ENCODE measurements around the gene MRFAP1.
"Not testable (repeated sequence)": the region's sequence is repeated elsewhere in the genome, so short reads cannot be mapped to it uniquely, and the experiment has no call there.

MRFAP1 gene

GRCh38 chr4:6612961-6613675 is 27.4 kb upstream of the MRFAP1 start:
- no peak for DNase-seq

- DNase-seq: no peak
Measured at GRCh38 chr4:6613676-6614651, 26.5 kb upstream of the MRFAP1 start.

- no peak for DNase-seq
Measured at GRCh38 chr4:6614701-6615230, 25.7 kb upstream of the MRFAP1 start.

- DNase-seq: no peak
Measured at GRCh38 chr4:6616087-6616995, 24.1 kb upstream of the MRFAP1 start.

DNA sequence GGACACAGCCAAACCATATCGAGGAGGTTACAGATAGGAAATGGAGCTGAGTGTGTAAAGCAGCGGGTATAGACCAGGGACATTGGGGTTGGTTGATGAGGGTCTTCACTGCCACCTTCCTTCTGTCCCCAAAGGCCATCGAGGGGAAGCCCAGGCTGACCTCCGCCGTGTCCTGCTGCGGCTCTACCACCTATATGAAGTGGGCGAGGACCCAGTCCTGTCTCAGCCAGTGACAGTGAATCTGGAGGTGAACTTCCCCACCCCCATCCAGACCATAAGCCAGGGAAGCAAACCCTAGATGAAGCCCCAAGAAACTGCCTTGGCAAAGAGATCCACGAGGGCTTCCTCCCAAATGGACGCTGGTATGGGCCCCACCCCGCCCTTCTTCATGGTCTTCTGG is 23.2 kb upstream of the MRFAP1 start:
- no peak for DNase-seq

DNA sequence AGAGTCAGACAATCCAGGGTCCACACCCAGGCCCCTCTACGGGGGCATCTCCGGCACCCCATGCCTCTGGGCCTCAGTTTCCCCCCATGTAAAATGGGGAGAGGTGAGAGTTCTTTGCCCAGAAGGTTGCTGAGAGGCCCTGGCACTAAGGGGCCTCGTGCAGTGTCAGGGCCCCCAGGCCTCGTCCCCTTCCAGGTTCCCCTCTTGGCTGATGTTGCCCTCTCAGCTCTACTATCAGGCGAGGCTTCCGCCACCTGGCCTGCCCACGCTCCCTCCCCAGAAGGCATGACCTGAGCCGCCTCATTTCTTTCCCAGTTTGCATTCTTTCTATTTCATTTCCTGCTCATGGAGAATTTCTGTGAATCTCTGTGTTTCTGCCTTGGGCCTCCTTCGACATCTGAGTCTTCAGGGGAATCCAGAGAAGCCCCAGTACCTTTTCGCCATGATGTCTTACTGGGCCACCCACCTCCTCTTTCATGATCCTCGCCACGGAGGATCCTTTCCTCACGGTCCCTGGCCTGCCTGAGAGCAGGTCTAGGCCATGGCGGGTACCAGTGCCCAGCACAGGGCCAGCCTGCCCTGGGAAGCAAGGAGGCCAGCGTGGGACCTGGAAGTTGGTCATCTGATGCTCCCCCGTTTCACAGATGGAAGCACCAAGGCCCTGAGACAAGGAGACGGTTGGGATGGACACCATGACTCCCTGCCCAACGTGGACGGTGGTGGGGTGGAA is 21.9 kb upstream of the MRFAP1 start:
- DNase-seq: no peak

DNA sequence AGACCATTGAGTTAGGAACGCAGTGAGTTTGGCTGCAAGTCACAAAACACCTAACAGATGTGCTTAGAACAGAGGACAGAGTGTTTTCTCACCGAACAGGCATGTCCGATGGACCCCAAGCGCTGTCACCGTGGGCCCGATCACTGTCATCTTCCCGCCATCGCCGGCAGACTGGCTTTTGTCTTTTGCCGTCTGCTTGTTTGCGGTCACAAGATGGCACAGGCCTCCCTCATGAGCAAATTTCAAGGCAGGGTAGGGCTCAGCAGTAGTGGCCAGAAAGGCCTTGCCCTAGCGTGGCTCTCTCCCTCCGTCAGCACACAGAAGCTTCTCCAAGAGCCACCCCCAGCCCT is 21.4 kb upstream of the MRFAP1 start:
- no peak for DNase-seq

- DNase-seq: no peak
Measured at GRCh38 chr4:6619466-6620255, 20.8 kb upstream of the MRFAP1 start.

GRCh38 chr4:6620296-6620695 is 20.2 kb upstream of the MRFAP1 start:
- no peak for DNase-seq

DNA sequence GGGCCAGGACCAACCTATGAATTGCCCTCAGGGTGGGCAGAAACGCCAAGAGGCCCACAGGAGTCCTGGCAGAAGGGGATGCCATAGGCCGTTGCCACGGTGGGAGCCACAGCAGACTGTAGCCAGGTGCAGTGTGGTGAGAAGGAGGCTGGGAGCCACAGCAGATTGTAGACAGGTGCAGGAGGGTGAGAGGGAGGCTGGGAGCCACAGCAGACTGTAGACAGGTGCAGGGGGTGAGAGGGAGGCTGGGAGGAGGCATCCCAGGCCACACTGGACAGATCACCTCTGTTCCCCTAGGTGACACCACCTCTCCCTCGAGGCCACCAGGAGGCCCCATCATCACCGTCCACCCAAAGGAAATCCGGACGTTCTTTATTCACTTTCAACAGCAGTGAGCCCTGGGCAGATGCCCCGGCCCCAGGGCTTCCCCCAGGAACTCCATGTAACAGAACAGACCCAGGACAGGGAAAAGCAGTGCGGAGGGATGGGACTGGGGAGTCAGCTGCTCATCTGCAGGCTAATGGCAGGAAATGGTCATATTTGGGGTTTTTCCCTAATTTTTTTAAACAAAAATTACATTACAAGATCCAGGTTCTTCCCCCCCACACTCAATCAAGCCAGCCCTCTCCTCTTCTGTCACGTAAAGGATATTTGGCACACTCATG is 19.5 kb upstream of the MRFAP1 start:
- DNase-seq: no peak

DNA sequence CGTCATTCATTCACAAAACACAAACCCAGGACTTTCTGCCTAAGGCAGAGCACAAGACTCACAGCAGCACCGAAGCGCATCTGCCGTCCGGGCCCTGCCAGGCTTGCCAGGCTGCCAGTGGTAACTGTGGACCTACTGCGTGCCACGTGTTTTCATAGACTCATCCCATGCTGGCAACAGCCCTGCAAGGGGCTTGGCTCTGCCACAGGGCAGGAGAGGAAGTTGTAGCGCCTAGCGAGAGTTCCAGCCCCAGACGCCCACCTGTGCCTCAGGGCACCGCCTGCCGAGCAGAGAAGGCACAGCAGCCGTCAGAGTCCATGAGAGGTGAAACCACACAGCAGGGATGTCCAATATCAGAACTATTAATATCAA is 18.9 kb upstream of the MRFAP1 start:
- DNase-seq: no peak

- DNase-seq: no peak
Measured at GRCh38 chr4:6622744-6623143, 17.7 kb upstream of the MRFAP1 start.

DNA sequence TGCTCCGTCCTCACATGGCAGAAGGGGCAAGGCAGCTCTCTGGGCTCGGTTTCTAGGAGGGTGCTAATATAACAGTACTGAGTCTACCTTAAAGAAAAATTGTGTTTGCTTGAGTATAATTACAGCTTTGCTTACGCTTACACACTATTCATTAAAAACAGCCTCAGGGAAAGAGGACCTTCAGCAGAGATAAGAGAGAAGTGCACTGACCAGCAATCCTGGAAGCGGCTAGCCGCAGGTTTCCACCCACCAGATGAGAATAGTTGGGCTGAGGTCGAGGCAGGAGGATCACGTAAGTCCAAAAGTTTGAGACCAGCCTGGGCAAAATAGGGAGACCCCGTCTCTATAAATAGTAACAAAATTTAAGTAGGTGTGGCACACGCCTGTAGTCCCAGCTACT is 15.2 kb upstream of the MRFAP1 start:
- no peak for DNase-seq

- no peak for DNase-seq
Measured at GRCh38 chr4:6626066-6626465, 14.4 kb upstream of the MRFAP1 start.

DNA sequence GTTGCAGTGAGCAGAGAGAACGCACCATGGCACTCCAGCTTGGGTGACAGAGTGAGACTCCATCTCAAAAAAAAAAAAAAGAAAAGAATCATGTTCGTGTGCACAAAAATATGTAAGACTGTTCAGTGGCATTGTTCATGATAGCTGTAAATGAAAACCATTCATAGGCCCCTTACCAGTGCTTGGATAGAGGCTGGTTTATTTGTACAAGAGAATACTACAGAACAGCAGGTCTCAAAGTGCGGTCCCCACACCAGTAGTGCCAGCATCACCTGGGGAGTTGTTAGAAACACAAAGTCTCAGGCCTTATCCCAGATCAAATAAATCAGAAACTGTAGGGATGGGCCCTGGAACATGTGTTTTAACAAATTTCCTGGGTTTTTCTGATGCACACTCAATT is 12.7 kb upstream of the MRFAP1 start:
- DNase-seq: no peak

DNA sequence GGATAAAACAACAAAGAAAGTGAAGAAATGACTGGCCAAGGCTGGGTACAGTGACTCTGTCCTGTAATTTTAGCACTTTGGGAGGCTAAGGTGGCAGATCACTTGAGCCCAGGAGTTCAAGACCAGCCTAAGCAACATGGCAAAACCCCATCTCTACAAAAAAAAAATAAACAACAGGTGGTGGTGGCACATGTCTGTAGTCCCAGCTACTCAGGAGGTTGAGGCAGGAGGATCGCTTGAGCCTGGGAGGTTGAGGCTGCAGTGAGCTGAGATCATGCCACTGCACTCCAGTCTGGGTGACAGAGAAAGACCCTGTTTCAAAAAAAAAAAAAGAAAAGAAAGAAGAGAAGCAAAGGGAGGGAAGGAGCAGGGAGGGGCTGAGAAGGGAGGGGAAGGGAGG is 12.0 kb upstream of the MRFAP1 start:
- not testable (repeated sequence) for DNase-seq

DNA sequence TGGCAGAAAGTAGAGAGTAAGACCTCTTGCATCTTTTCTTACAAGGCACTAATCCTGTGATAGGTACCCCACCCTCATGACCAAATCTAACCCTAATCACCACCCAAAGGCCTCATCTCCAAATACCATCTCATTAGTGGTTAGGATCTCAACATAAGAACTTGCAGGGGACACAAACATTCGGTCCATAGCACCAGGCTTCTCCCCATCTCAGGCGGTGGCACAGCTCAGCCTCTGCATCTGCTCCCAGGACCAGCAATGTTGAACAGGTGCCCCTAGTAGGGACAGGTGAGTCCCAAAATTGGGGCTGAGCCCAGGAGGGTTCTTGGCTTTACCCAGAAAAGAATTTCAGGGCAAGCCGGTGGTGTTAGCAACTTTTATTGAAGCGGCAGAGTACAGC is 8.4 kb upstream of the MRFAP1 start:
- no peak for DNase-seq

DNA sequence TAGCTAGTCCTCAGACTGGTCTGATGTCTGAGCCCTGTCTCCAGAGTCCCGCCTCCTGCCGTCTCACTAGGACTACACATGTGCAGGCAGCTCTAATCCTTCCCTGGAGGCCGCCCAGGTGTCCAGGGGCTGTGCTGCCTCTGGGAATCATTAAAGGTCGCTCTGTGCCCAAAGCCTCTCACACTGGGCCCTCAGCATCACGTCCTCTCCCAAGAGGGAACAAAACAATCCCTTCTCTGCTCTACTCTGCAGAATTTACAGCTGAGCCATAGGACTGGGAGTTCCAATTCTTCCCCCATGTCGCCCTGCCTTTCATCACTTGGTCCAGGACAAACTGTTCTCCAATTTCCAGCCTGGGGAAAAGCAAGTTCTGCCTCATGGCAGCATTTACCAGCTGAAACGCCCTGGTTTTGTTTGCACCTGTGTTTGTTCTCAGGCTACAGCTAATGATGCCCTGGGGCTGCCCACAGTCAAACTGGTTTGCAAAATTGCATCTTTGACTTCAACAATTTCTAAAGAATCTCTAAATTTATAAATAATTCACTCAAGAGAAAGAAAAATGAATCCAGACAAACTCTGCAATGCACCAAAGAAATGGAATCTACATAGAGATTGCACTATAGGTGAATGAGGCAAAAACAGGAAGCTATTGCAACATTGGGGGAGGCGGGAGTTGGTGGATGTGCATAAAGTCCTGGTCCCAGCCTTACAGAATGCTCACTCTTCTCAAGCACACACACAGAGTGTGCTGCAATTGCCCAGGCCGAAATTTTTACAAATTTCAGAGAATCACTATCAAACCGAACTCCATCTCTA is 7.2 kb upstream of the MRFAP1 start:
- DNase-seq: no peak

DNA sequence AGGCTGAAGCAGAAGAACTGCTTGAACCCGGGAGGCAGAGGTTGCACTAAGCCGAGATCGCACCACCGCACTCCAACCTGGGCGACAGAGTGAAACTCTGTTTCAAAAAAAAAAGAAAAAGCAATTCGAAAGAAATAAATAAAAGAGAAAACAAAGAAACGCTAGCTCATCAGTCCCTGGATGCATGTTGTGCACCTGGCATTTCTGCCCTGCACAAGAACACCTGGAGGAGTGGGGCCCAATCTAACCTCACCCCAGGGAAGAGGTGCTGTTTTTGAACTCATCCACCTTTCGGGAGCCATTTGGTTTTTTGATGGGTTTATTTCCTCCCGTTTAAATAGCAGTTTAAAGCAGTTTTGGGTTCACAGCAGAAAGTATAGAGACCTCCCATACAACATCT is 5.7 kb upstream of the MRFAP1 start:
- DNase-seq: no peak

DNA sequence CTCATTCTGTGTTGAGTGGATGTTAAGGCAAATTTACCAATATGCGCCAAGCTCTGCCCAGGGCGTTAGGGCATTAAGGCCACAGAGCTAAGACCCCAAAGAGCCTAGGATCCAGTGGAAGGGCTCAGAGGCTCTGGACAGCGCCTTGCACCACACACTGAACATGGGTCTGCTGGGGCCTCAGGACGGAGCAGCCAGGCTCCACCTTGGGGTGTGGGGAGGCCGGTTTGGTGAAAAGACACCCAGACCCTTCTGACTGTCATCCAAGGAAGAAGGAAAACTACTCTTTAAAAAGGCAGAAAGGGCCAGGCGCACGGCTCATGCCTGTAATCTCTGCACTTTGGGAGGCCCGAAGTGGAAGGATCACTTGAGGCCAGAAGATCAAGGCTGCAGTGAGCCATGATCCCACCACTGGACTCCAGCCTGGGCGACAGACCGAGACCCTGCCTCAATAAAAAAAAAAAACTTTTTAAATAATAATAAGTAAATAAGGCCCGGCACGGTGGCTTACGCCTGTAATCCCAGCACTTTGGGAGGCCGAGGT is 1.3 kb upstream of the MRFAP1 start:
- no peak for DNase-seq

All from NCI-H748 treated with DMSO at 0.1 percent for 48 hours (cell line).